Gastroesophageal sphincter (tissue), 3 donors: ENCODE data around the gene KIF24.

Experiments used
- POLR2A ChIP-seq, 2 donors: fragments of 450-650 bp; IDR thresholded peaks; one replicate each; pipeline ENCODE4 v1.6.1; 2017; ENCODE audit warnings: antibody characterized with exemption in 2 of 2, mild to moderate bottlenecking in 2 of 2, moderate library complexity in 1 of 2
- TF ChIP-seq, protein P1 (sequence below), 4 experiments: fragments of 200-600 bp in 2 of 4; fragments of 450-650 bp in 2 of 4; sonication (generic) in 1 of 4; IDR thresholded peaks; one replicate each; pipeline ENCODE4 v1.5.1; 2017 to 2019; ENCODE audit warnings: antibody characterized with exemption in 4 of 4, mild to moderate bottlenecking in 2 of 4, moderate library complexity in 2 of 4

DNA sequence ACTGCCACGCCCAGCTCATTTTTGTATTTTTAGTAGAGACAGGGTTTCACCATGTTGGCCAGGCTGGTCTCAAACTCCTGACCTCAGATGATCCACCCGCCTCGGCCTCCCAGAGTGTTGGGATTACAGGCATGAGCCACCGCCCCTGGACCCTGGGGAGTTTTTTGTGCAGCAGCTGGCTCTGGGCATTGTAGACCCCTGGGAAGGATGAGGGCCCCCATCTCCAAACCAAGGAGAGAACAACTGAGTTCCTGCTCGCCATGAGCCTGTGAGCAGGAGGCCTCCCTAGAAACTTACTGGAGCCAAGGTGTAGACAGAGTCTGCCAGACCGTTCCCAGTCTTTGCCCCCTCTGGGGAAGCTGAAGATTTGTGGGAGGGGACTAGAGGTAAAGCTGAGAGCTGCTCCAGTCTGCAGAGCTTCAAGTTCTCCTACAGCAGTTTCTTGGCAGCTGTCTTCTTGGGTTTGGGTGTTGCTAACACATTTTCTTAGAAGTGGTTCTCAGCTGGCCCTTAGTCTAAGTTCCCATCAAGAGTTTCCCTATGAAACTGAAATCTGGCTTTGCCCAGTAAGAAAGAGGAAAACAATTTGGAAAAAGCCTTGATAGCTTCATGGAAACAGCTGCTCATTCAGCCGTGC is 12.7 kb upstream of the KIF24 start:
- TF ChIP-seq, protein P1, sequence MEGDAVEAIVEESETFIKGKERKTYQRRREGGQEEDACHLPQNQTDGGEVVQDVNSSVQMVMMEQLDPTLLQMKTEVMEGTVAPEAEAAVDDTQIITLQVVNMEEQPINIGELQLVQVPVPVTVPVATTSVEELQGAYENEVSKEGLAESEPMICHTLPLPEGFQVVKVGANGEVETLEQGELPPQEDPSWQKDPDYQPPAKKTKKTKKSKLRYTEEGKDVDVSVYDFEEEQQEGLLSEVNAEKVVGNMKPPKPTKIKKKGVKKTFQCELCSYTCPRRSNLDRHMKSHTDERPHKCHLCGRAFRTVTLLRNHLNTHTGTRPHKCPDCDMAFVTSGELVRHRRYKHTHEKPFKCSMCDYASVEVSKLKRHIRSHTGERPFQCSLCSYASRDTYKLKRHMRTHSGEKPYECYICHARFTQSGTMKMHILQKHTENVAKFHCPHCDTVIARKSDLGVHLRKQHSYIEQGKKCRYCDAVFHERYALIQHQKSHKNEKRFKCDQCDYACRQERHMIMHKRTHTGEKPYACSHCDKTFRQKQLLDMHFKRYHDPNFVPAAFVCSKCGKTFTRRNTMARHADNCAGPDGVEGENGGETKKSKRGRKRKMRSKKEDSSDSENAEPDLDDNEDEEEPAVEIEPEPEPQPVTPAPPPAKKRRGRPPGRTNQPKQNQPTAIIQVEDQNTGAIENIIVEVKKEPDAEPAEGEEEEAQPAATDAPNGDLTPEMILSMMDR (IDR thresholded peaks at IDR 0.05): no peak
- no peak for TF ChIP-seq POLR2A (IDR thresholded peaks at IDR 0.05)
